Measurements from ENCODE around the gene CAD. TPM values are rescaled to one million over a fixed set of nuclear protein-coding genes. Genes with fewer than 3 reads are reported as not detected.

The CAD gene
- total and polyA plus RNA-seq, 2 donors (not counting 3 experiments of a cell fraction or from before 2014, with no cell fraction given), result 60.3 to 91.4 TPM

GRCh38 chr2:27219091-27219490, 1.9 kb downstream of the CAD start:
- Histone ChIP-seq H3K4me1 (ENCODE audit: control insufficient read depth, extremely low read depth, insufficient read depth, low read length) (peaks cover 16% of the 10 kb centered on the region), H3K9me3 (replicated peaks; ENCODE audit: control insufficient read depth, insufficient read depth, low read length) (no peaks in the 10 kb centered on the region), H4K20me1 (replicated peaks; ENCODE audit: control insufficient read depth, extremely low read depth, insufficient read depth, low read length) (no peaks in the 10 kb centered on the region), H2AFZ (ENCODE audit: low read depth, low read length) (no peak overlapping the region), H3K79me2 (ENCODE audit: control insufficient read depth, insufficient read depth, low read length) (peaks cover 25% of the 10 kb centered on the region), H3K4me3 (replicated peaks in 1 of 3; ENCODE audit: insufficient read depth in 1 of 3, low read depth in 1 of 3, low read length in 3 of 3) (no peak overlapping the region), H3K9me1 (replicated peaks; ENCODE audit: control insufficient read depth, extremely low read depth, insufficient read depth, low read length) (no peaks in the 10 kb centered on the region), H3K4me2 (ENCODE audit: insufficient read depth, low read length) (no peak overlapping the region), H3K9ac (replicated peaks; ENCODE audit: extremely low read depth, insufficient read depth, low read length) (no peak overlapping the region), H3K36me3 (ENCODE audit: control insufficient read depth in 2 of 2, extremely low read depth in 1 of 2, insufficient read depth in 2 of 2, low read length in 2 of 2) (peaks cover 12 to 17% of the 10 kb centered on the region in 2 experiments), H3K27me3 (ENCODE audit: control insufficient read depth in 2 of 2, insufficient read depth in 2 of 2, low read length in 2 of 2) (no peaks in the 10 kb centered on the region), H3K27ac (ENCODE audit: insufficient read depth, low read depth, low read length) (no peak overlapping the region)
- no TSS peak for BruUV-seq (replicated peaks)
- FAIRE-seq (no peak), DNase-seq (ENCODE audit: low read depth, low spot score) (no peak)
- ChIA-PET CTCF (interaction anchor here (1.4 kb wide), 1 partner anchor 28 kb away, joined by 3 read pairs; no protein-coding TSS in a partner anchor), POLR2A (no interaction called here)
- no peak for TF ChIP-seq GATA2 (IDR thresholded peaks at IDR 0.05; ENCODE audit: insufficient read depth, insufficient read length, low read depth, low read length)
- TF ChIP-seq MYC (IDR thresholded peaks at IDR 0.05; ENCODE audit: low read depth, low read length), result no peak
- no peak for TF ChIP-seq POLR2A (IDR thresholded peaks at IDR 0.05; ENCODE audit: low read depth, low read length)
- no peak for TF ChIP-seq FOS (IDR thresholded peaks at IDR 0.05; ENCODE audit: borderline replicate concordance, insufficient read depth, low read length)
- TF ChIP-seq JUN (IDR thresholded peaks at IDR 0.05; ENCODE audit: borderline replicate concordance, insufficient read depth, insufficient read length, low read depth), result no peak
- TF ChIP-seq POLR2AphosphoS5 (IDR thresholded peaks at IDR 0.05; ENCODE audit: insufficient read depth, low read depth, low read length), result no peak
- TF ChIP-seq EZH2 (IDR thresholded peaks at IDR 0.05; ENCODE audit: borderline replicate concordance, low read depth, low read length, severe bottlenecking), result no peak
- TF ChIP-seq MAX (IDR thresholded peaks at IDR 0.05; ENCODE audit: insufficient read depth, insufficient read length), result no peak
- no peak for TF ChIP-seq CTCF (IDR thresholded peaks at IDR 0.05; ENCODE audit: extremely low read depth in 1 of 2, insufficient read depth in 1 of 2, low read depth in 1 of 2, low read length in 2 of 2)
- intact Hi-C loops (cut with micrococcal nuclease), result no loop called here
- dilution Hi-C loops (cut with MboI; ENCODE audit: extremely low pct_ligation_motif_present, low sequenced_read_pairs), result no loop called here
